ACHN (cell line): Measurements from ENCODE around the gene NDUFB1.

Experiments used
- DNase-seq: peaks from one replicate; pipeline ENCODE4 v3.0.0-alpha.2; 2015
- in situ Hi-C: cut with HindIII; loops from 2 replicates; pipeline ENCODE4 v1.10.0; 2017; ENCODE audit warnings: low sequenced_read_pairs, low pct_ligation_motif_present, low pct_unique_long_range_greater_than_20kb

The NDUFB1 gene

GRCh38 chr14:92121670-92122350 is at the start of gene NDUFB1, which contains the start of gene CPSF2:
Gene NDUFB1, minus strand, starts transcription at chr14:92121706. Its CDS starts 4,069 bp downstream, at chr14:92117637.
Gene CPSF2, plus strand, starts transcription at chr14:92121969. Its CDS starts 9,016 bp downstream, at chr14:92130985.
- DNase-seq, result peak; percentile 74
- in situ Hi-C loops, result no loop called here

GRCh38 chr14:92164958-92165357 is 43.5 kb upstream of the NDUFB1 start:
- in situ Hi-C loops, result no loop called here
- no peak for DNase-seq

GRCh38 chr14:92161521-92161920 is 40.0 kb upstream of the NDUFB1 start:
- in situ Hi-C loops, result no loop called here
- DNase-seq, result no peak

- in situ Hi-C loops, result no loop called here
- no peak for DNase-seq
Observed at GRCh38 chr14:92160619-92161018, 39.1 kb upstream of the NDUFB1 start.

- in situ Hi-C loops, result no loop called here
- DNase-seq, result no peak
Observed at GRCh38 chr14:92154283-92154942, 32.9 kb upstream of the NDUFB1 start.

GRCh38 chr14:92153581-92153980 is 32.1 kb upstream of the NDUFB1 start:
- DNase-seq, result no peak
- in situ Hi-C loops, result no loop called here

- peak; percentile 25 for DNase-seq
- in situ Hi-C loops, result no loop called here
Observed at GRCh38 chr14:92144708-92145107, 23.2 kb upstream of the NDUFB1 start.

GRCh38 chr14:92143962-92144361 is 22.5 kb upstream of the NDUFB1 start:
- DNase-seq, result peak; percentile 13
- in situ Hi-C loops, result no loop called here

GRCh38 chr14:92143309-92143708 is 21.8 kb upstream of the NDUFB1 start:
- in situ Hi-C loops, result no loop called here
- DNase-seq, result peak; percentile 3

- in situ Hi-C loops, result no loop called here
- peak; percentile 39 for DNase-seq
Observed at GRCh38 chr14:92135269-92135668, 13.8 kb upstream of the NDUFB1 start.

GRCh38 chr14:92134456-92134855 is 12.9 kb upstream of the NDUFB1 start:
- DNase-seq, result no peak
- in situ Hi-C loops, result no loop called here

GRCh38 chr14:92122761-92123160 is 1.3 kb upstream of the NDUFB1 start:
- no peak for DNase-seq
- in situ Hi-C loops, result no loop called here

GRCh38 chr14:92122351-92122677 is 808 bp upstream of the NDUFB1 start:
- DNase-seq, result peak; percentile 35
- in situ Hi-C loops, result no loop called here

GRCh38 chr14:92121207-92121669 is 268 bp downstream of the NDUFB1 start:
- in situ Hi-C loops, result no loop called here
- peak; percentile 26 for DNase-seq

GRCh38 chr14:92109490-92109889 is 12.0 kb downstream of the NDUFB1 start:
- in situ Hi-C loops, result no loop called here
- DNase-seq, result no peak

GRCh38 chr14:92108345-92109254 is 12.9 kb downstream of the NDUFB1 start:
- DNase-seq, result no peak
- in situ Hi-C loops, result no loop called here

- in situ Hi-C loops, result no loop called here
- DNase-seq, result peak; percentile 96
Observed at GRCh38 chr14:92106143-92106926, 15.2 kb downstream of the NDUFB1 start, which contains the start of gene ATXN3. Gene ATXN3, minus strand, starts transcription at chr14:92106582. Its CDS starts 30 bp downstream, at chr14:92106552.

- no peak for DNase-seq
- in situ Hi-C loops, result no loop called here
Observed at GRCh38 chr14:92105893-92106142, 15.7 kb downstream of the NDUFB1 start.
